GM12801 (cell line): Measurements from ENCODE around the gene C1QTNF9B.

ENCODE experiments used
- TF ChIP-seq, protein P1 (sequence below): IDR thresholded peaks from one replicate; pipeline ENCODE4 v1.5.1; 2011; ENCODE audit warnings: control low read depth; ENCODE audit not compliant: insufficient read length; ENCODE audit errors: extremely low read depth

Gene C1QTNF9B

GRCh38 chr13:23848646-23849141 lies 48.6 kb downstream of the C1QTNF9B start:
- TF ChIP-seq, protein P1, sequence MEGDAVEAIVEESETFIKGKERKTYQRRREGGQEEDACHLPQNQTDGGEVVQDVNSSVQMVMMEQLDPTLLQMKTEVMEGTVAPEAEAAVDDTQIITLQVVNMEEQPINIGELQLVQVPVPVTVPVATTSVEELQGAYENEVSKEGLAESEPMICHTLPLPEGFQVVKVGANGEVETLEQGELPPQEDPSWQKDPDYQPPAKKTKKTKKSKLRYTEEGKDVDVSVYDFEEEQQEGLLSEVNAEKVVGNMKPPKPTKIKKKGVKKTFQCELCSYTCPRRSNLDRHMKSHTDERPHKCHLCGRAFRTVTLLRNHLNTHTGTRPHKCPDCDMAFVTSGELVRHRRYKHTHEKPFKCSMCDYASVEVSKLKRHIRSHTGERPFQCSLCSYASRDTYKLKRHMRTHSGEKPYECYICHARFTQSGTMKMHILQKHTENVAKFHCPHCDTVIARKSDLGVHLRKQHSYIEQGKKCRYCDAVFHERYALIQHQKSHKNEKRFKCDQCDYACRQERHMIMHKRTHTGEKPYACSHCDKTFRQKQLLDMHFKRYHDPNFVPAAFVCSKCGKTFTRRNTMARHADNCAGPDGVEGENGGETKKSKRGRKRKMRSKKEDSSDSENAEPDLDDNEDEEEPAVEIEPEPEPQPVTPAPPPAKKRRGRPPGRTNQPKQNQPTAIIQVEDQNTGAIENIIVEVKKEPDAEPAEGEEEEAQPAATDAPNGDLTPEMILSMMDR = no peak

GRCh38 chr13:23848019-23848418 lies 49.3 kb downstream of the C1QTNF9B start:
- TF ChIP-seq, protein P1 = no peak

DNA sequence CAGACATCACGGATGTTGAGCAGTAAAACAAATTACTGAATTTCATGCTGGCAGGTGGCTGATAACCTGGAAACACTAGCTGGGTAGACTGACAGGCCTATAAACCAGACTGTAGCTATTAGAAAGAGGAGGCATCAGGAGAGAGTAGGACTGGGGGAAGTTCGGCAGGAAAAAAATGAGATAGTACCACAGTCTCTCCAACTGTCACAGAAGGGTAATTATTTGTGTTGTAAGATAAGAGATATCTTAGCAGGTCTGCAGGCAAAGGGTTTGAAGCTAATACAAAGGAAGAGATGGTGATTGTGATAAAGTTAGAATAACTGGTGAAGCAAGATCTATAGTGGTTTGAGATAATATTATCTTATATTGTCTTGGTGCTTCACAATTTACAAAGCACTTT lies 49.8 kb downstream of the C1QTNF9B start:
- TF ChIP-seq, protein P1 = no peak

DNA sequence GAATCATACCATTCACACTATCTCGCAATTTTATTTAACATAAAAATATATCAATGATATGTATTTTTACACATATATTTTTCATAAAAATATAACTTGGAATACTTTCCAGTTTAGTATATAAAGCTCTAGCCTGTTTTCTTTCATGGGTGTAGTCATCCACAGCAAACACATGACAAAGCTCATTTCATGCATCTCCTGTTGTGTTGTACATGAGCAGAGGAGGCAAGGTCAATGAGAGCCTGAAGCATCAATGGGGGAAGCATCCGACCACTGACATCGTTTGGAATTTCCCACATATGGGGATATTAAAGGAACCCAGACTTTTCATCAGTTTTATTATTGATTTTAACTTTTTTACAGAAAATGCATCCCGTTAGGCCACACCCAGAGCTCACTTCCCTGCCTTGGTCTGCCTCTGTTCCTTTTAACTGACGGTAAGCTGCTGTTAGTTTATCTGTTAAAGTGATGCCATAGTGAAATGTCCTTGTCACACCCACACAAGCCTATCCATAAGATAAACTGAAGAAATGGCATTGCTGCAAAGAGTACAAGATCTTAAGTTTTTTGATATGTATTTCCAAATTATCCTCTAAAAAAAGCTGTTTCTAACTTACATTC lies 52.1 kb downstream of the C1QTNF9B start:
- TF ChIP-seq, protein P1 = no peak

- TF ChIP-seq, protein P1 = no peak
Measured at GRCh38 chr13:23844132-23844531, 53.2 kb downstream of the C1QTNF9B start.

DNA sequence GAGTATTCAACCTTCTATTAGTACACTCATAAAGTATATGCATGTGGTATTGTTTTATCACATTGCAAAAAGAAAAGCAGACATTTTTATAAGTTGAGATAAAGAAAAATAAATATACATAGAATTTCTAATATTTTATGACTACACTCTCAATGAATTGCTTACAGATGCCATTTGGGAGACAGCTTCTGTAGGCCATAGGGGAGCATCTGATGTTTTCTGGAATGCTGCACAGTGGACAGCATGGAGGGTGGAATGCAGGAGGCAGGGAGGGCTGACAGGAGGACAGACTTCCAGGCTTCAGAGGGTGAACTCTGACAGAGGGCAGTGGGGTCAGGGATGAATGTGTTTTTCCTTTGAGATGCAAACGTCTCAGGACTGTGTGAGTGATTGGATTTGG lies 53.9 kb downstream of the C1QTNF9B start:
- TF ChIP-seq, protein P1 = no peak

DNA sequence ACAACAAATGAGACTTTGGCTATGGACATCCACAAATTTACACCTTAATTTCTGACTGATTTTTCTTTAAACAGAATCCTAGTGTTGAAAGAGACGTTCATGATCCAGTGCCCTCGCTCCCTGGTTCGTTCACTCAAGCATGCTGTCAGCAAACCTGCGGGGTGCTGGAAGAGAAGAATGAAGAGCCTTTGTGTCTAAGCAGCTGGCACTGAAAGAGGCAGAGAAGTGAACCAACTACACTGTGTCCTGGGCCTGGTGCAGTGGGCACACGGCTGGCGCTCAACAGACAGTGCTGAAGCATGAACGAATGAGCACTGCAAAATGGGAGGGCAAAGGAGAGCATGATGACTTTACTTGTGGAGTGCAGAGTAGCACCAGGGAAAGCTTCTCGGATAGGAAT lies 54.9 kb downstream of the C1QTNF9B start:
- TF ChIP-seq, protein P1 = no peak
